Lower leg skin (tissue), 3 donors: ENCODE measurements around the gene ANGPT4.

Experiments used
- CTCF ChIP-seq, 3 donors: fragments of 450-650 bp; IDR thresholded peaks; one replicate each; pipeline ENCODE4 v1.5.1; 2016; ENCODE audit warnings: antibody characterized with exemption in 3 of 3, mild to moderate bottlenecking in 3 of 3, moderate library complexity in 2 of 3
- POLR2A ChIP-seq, 2 donors: fragments of 450-650 bp; IDR thresholded peaks; one replicate each; pipeline ENCODE4 v1.6.1; 2016 to 2017; ENCODE audit warnings: antibody characterized with exemption in 2 of 2, mild to moderate bottlenecking in 1 of 2, moderate library complexity in 1 of 2

DNA sequence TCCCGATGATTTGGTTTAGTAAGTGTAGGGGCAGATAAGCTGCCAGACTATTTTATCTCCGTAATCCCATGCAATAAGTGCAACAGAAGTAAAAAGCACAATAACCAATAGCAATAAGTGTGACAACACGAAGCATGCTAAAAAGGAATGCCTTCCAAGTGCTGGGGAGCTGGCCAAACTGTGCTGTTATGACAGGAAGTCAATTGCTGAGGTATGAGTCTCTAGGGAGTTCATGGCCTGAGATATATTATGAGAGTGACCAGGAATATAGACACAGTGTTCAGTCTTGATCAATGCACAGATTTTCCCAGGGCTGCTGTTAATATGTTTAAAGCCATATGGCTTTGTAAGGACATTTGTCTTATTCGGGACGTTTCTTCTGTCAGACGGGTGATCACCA lies 10.5 kb upstream of the ANGPT4 start:
- TF ChIP-seq CTCF (IDR thresholded peaks at IDR 0.05) = no peak
- no peak for TF ChIP-seq POLR2A (IDR thresholded peaks at IDR 0.05)
